KMS-11 (cell line): ENCODE results near the gene CTU2.

Experiments
- H2AFZ ChIP-seq: fragments of 200-600 bp; sonication (generic); 2 replicates; pipeline ENCODE4 v1.6.1; 2016; ENCODE audit warnings: antibody characterized with exemption, mixed run types, low read depth
- H3K27ac ChIP-seq: fragments of 200-600 bp; sonication (generic); 2 replicates; pipeline ENCODE4 v1.6.1; 2016; ENCODE audit warnings: mild to moderate bottlenecking, mixed run types
- H3K27me3 ChIP-seq: fragments of 200-600 bp; sonication (generic); 2 replicates; pipeline ENCODE4 v1.6.1; 2017; ENCODE audit warnings: mild to moderate bottlenecking, low read depth, mixed run types, moderate library complexity; ENCODE audit not compliant: insufficient read depth
- H3K36me3 ChIP-seq: fragments of 200-600 bp; sonication (generic); 2 replicates; pipeline ENCODE4 v1.6.1; 2017; ENCODE audit warnings: mild to moderate bottlenecking, mixed run types; ENCODE audit not compliant: insufficient read depth
- H3K4me1 ChIP-seq: fragments of 200-600 bp; sonication (generic); 2 replicates; pipeline ENCODE4 v1.6.1; 2016; ENCODE audit warnings: mild to moderate bottlenecking, low read depth, mixed run types; ENCODE audit not compliant: poor library complexity, severe bottlenecking
- H3K4me2 ChIP-seq: fragments of 200-600 bp; sonication (generic); 2 replicates; pipeline ENCODE4 v1.7.0; 2016; ENCODE audit warnings: mild to moderate bottlenecking, mixed run types
- H3K4me3 ChIP-seq: fragments of 200-600 bp; sonication (generic); IDR thresholded peaks from 2 replicates; pipeline ENCODE4 v1.6.1; 2017; ENCODE audit warnings: low read depth, low read length, mixed read lengths; ENCODE audit not compliant: insufficient read depth
- H3K79me2 ChIP-seq: fragments of 200-600 bp; sonication (generic); 2 replicates; pipeline ENCODE4 v1.6.1; 2016; ENCODE audit warnings: low read depth, mixed run types; ENCODE audit not compliant: insufficient read depth
- H3K9ac ChIP-seq: fragments of 200-600 bp; sonication (generic); 2 replicates; pipeline ENCODE4 v1.6.1; 2016; ENCODE audit warnings: mild to moderate bottlenecking, mixed run types
- H4K20me1 ChIP-seq: fragments of 200-600 bp; sonication (generic); 2 replicates; pipeline ENCODE4 v1.6.1; 2016; ENCODE audit warnings: mild to moderate bottlenecking, mixed run types; ENCODE audit not compliant: insufficient read depth
- TF ChIP-seq, protein P1 (sequence below): fragments of 200-600 bp; sonication (generic); conservative IDR thresholded peaks from 2 replicates; pipeline ENCODE4 v1.6.1; 2017; ENCODE audit warnings: low read depth, mild to moderate bottlenecking, antibody characterized with exemption, low read length, moderate library complexity, mixed read lengths

CTU2 gene

DNA sequence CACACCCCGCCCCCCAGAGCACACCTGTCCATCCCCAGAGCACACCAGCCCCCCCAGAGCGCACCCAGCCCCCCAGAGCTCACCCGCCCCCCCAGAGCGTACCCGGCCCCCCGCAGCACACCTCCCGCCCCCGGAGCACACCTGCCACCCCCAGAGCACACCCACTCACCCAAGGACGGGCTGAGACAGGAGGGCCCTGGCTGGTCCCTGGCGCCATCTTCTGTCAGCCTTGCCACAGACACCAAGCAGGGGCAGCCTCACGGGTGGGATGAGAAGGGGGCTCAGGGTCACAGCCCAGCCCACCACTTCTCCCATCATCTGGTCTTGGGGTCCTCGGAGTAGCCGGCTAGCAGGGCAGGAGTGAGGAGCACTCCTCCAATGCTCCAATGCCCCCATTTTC lies 46.9 kb downstream of the CTU2 start:
- Histone ChIP-seq H3K27me3 (no peaks in the 10 kb centered on the region), H3K27ac (no peak overlapping the region), H3K4me1 (no peaks in the 10 kb centered on the region), H4K20me1 (peaks cover 15% of the 10 kb centered on the region; the same call in 1 of the 2 replicates), H3K79me2 (peaks cover 78% of the 10 kb centered on the region), H3K4me2 (no peak overlapping the region), H3K36me3 (no peaks in the 10 kb centered on the region), H3K9ac (no peak overlapping the region), H3K4me3 (no peak overlapping the region), H2AFZ (no peak overlapping the region)
- TF ChIP-seq, protein P1, sequence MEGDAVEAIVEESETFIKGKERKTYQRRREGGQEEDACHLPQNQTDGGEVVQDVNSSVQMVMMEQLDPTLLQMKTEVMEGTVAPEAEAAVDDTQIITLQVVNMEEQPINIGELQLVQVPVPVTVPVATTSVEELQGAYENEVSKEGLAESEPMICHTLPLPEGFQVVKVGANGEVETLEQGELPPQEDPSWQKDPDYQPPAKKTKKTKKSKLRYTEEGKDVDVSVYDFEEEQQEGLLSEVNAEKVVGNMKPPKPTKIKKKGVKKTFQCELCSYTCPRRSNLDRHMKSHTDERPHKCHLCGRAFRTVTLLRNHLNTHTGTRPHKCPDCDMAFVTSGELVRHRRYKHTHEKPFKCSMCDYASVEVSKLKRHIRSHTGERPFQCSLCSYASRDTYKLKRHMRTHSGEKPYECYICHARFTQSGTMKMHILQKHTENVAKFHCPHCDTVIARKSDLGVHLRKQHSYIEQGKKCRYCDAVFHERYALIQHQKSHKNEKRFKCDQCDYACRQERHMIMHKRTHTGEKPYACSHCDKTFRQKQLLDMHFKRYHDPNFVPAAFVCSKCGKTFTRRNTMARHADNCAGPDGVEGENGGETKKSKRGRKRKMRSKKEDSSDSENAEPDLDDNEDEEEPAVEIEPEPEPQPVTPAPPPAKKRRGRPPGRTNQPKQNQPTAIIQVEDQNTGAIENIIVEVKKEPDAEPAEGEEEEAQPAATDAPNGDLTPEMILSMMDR: no peak

DNA sequence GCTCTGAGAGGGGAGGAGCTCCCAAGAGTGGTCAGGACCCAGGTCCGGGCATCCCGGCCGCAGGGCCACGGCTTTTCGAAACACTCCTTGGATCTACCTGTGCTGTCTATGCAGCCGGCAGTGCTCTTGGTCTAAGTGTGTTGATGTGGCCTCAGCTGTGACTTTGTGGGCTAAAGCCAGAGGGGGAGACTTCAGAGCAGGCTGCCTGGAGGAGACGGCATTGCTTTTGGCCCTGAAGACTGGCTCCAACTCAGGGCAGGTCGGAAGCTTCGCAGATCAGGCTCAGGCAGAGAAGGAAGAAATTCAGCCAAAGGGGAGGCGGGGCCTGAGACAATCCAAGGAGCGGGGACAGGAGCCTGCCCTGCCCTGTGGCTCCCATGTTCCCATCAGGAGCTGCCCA lies 47.3 kb downstream of the CTU2 start:
- H3K36me3 ChIP-seq: no peaks in the 10 kb centered on the region
- H3K27ac ChIP-seq: no peak overlapping the region
- no peak overlapping the region for H3K4me3 ChIP-seq
- H3K4me1 ChIP-seq: no peaks in the 10 kb centered on the region
- TF ChIP-seq, protein P1: no peak
- peaks cover 82% of the 10 kb centered on the region for H3K79me2 ChIP-seq
- H4K20me1 ChIP-seq: peaks cover 12% of the 10 kb centered on the region; the same call in 1 of the 2 replicates
- H2AFZ ChIP-seq: no peak overlapping the region
- no peak overlapping the region for H3K9ac ChIP-seq
- H3K4me2 ChIP-seq: no peak overlapping the region
- no peaks in the 10 kb centered on the region for H3K27me3 ChIP-seq

DNA sequence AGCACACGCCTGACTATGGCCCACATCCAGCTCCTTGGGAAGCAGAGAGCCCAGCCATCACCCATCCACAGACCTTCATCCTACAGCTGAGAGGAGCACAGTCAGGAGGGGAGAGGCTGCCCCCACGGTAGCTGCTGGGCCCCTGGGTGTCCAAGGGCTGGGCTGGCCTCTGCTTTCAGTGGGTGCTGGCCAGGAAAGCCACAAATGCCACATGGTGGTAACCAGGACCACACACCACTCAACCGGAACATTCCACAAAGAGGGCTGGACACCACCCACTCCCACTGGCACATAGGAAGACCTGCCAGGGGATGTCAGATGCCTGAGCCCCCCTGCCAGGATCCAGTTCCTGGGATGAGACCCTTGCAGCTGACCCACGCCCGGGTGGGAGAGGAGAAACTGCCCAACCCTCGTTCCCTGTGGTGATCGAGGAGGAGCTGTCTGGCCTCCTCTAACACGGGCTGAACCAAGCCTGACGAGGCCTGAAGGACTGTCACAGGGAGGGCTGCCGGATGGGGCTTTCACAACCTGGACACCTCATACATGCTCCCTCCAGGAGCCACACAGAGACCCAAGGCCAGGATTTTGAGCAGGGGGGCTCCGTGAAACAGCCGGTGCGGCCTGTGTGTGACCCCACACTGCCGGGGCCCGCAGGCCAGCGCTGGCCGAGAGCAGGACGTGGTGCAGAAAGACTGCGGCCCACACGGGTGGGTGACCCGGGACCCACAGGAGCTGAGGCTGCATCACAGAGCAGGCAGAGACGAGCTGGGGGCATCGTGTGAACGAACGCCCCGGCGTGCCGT lies 48.0 kb downstream of the CTU2 start:
- Histone ChIP-seq H3K4me1 (no peaks in the 10 kb centered on the region), H3K4me2 (no peak overlapping the region), H3K4me3 (no peak overlapping the region), H3K27me3 (no peaks in the 10 kb centered on the region), H4K20me1 (peaks cover 17% of the 10 kb centered on the region; the same call in 1 of the 2 replicates), H3K79me2 (peaks cover 89% of the 10 kb centered on the region), H3K9ac (no peak overlapping the region), H3K36me3 (no peaks in the 10 kb centered on the region), H2AFZ (no peak overlapping the region), H3K27ac (no peak overlapping the region)
- TF ChIP-seq, protein P1: no peak

DNA sequence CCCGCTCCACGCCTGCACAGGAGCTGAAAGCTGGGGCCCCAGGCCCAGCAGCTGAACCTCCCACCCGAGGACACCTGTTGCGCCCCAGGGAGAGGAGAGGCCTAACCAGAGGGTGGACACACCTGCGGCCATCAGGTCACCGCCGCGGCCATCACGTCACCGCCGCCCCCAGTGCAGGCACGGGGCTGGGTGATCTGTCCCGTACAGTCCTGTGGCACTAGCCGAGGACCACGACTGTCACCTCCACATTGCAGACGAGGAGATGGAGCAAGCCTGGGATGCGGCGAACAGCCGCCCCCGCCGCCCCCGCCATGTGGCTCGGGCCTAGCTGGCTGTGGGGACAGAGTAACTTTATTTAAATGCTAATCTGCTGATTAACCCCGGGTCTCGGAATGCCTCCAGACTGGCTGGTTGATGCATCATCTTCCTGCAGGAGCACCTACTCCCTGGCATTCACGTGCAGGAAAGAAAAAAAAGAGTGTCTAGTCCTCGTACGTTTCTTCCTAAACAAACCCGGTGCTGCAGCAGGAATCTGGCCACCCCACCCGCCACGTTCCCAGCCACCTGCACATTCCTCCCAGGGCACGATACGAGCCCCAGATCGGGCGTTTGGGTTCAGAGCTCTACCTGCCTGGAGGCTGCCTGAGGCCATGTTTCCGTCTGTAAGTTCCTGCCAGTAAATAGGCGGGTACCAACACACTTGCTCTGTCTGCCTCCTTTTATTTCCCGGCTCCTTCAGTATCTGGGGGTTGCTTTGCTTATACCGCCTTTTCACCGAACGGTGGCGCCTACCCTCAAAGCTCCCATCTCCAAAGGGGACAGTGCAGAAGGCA lies 48.8 kb downstream of the CTU2 start:
- Histone ChIP-seq H3K4me1 (no peaks in the 10 kb centered on the region), H3K36me3 (no peaks in the 10 kb centered on the region), H3K9ac (no peak overlapping the region), H3K27ac (no peak overlapping the region), H3K27me3 (no peaks in the 10 kb centered on the region), H4K20me1 (peaks cover 19% of the 10 kb centered on the region; the same call in 1 of the 2 replicates), H3K79me2 (peaks cover 91% of the 10 kb centered on the region), H3K4me3 (no peak overlapping the region), H2AFZ (no peak overlapping the region), H3K4me2 (no peak overlapping the region)
- TF ChIP-seq, protein P1: no peak
